DMS79 treated with DMSO at 0.1 percent for 48 hours (cell line): ENCODE measurements around the gene LCP2.
"Not testable (repeated sequence)": the region's sequence is repeated elsewhere in the genome, so short reads cannot be mapped to it uniquely, and the experiment has no call there.

Source experiments
- DNase-seq: peaks from one replicate; lab custom pipeline; 2025; lab: John Stamatoyannopoulos, UW

LCP2 gene

GRCh38 chr5:170273968-170274710 is 23.4 kb downstream of the LCP2 start:
- DNase-seq: peak; percentile 64

GRCh38 chr5:170270293-170271069 is 27.1 kb downstream of the LCP2 start:
- DNase-seq: no peak

- DNase-seq: no peak
Observed at GRCh38 chr5:170269579-170269978, 28.0 kb downstream of the LCP2 start.

- no peak for DNase-seq
Observed at GRCh38 chr5:170268884-170269283, 28.7 kb downstream of the LCP2 start.

- DNase-seq: no peak
Observed at GRCh38 chr5:170268153-170268689, 29.4 kb downstream of the LCP2 start.

- no peak for DNase-seq
Observed at GRCh38 chr5:170267431-170268152, 30.0 kb downstream of the LCP2 start.

- no peak for DNase-seq
Observed at GRCh38 chr5:170266570-170267381, 30.8 kb downstream of the LCP2 start.

- no peak for DNase-seq
Observed at GRCh38 chr5:170265522-170265921, 32.1 kb downstream of the LCP2 start.

- no peak for DNase-seq
Observed at GRCh38 chr5:170263906-170264305, 33.7 kb downstream of the LCP2 start.

- no peak for DNase-seq
Observed at GRCh38 chr5:170262061-170263045, 35.2 kb downstream of the LCP2 start.

- DNase-seq: no peak
Observed at GRCh38 chr5:170261528-170262043, 36.0 kb downstream of the LCP2 start.

- no peak for DNase-seq
Observed at GRCh38 chr5:170257370-170257769, 40.2 kb downstream of the LCP2 start.

GRCh38 chr5:170256571-170256970 is 41.0 kb downstream of the LCP2 start:
- no peak for DNase-seq

- DNase-seq: no peak
Observed at GRCh38 chr5:170254056-170254455, 43.5 kb downstream of the LCP2 start.

GRCh38 chr5:170252720-170253350 is 44.7 kb downstream of the LCP2 start:
- DNase-seq: no peak

- no peak for DNase-seq
Observed at GRCh38 chr5:170252109-170252508, 45.5 kb downstream of the LCP2 start.

GRCh38 chr5:170251462-170251861 is 46.1 kb downstream of the LCP2 start:
- DNase-seq: no peak

GRCh38 chr5:170250810-170251317 is 46.7 kb downstream of the LCP2 start:
- DNase-seq: no peak

GRCh38 chr5:170249355-170249754 is 48.2 kb downstream of the LCP2 start:
- no peak for DNase-seq

GRCh38 chr5:170248931-170249227 is 48.7 kb downstream of the LCP2 start:
- DNase-seq: not testable (repeated sequence)
